HPDE6-E6E7 (cell line): ENCODE data around the gene CCER1.

Source experiments
- DNase-seq: peaks from one replicate; pipeline ENCODE4 v3.0.0; 2011; ENCODE audit warnings: missing footprints; ENCODE audit errors: extremely low spot score

CCER1 gene

GRCh38 chr12:90965204-90965603 lies 10.2 kb upstream of the CCER1 start:
- no peak for DNase-seq

GRCh38 chr12:90964616-90965015 lies 9.6 kb upstream of the CCER1 start:
- no peak for DNase-seq

- no peak for DNase-seq
Observed at GRCh38 chr12:90963946-90964345, 9.0 kb upstream of the CCER1 start.

GRCh38 chr12:90961154-90961553 lies 6.2 kb upstream of the CCER1 start:
- DNase-seq: no peak

- DNase-seq: no peak
Observed at GRCh38 chr12:90959538-90960139, 4.7 kb upstream of the CCER1 start.

GRCh38 chr12:90959032-90959431 lies 4.1 kb upstream of the CCER1 start:
- no peak for DNase-seq

GRCh38 chr12:90958347-90958746 lies 3.4 kb upstream of the CCER1 start:
- no peak for DNase-seq

GRCh38 chr12:90954428-90954827 lies 548 bp downstream of the CCER1 start:
- no peak for DNase-seq

- no peak for DNase-seq
Observed at GRCh38 chr12:90953956-90954421, 987 bp downstream of the CCER1 start.

GRCh38 chr12:90951432-90952105 lies 3.4 kb downstream of the CCER1 start:
- DNase-seq: no peak

GRCh38 chr12:90947869-90948268 lies 7.1 kb downstream of the CCER1 start:
- no peak for DNase-seq

- no peak for DNase-seq
Observed at GRCh38 chr12:90945070-90945649, 9.8 kb downstream of the CCER1 start.

GRCh38 chr12:90943255-90943654 lies 11.7 kb downstream of the CCER1 start:
- no peak for DNase-seq

GRCh38 chr12:90940872-90941499 lies 14.0 kb downstream of the CCER1 start:
- peak; percentile 34 for DNase-seq

GRCh38 chr12:90939382-90939781 lies 15.6 kb downstream of the CCER1 start:
- DNase-seq: no peak

GRCh38 chr12:90938451-90938850 lies 16.5 kb downstream of the CCER1 start:
- peak; percentile 57 for DNase-seq

- DNase-seq: no peak
Observed at GRCh38 chr12:90937651-90938050, 17.3 kb downstream of the CCER1 start.

- no peak for DNase-seq
Observed at GRCh38 chr12:90936230-90937005, 18.6 kb downstream of the CCER1 start.

- no peak for DNase-seq
Observed at GRCh38 chr12:90925562-90925961, 29.4 kb downstream of the CCER1 start.

- no peak for DNase-seq
Observed at GRCh38 chr12:90924406-90924805, 30.6 kb downstream of the CCER1 start.

- DNase-seq: no peak
Observed at GRCh38 chr12:90922145-90922627, 32.8 kb downstream of the CCER1 start.

GRCh38 chr12:90921536-90921935 lies 33.4 kb downstream of the CCER1 start:
- no peak for DNase-seq
